BJ (cell line): Measurements from ENCODE around the gene COL4A4. TPM values are rescaled to one million over a fixed set of nuclear protein-coding genes. Genes with fewer than 3 reads are reported as not detected.
A peak's percentile ranks its signal among the peaks of the same experiment; 100 is the strongest.

Source experiments
- CTCF ChIA-PET: fragments of 350-600 bp; formaldehyde crosslinking; extraction: SDS; loops from one replicate; lab custom pipeline; 2021; ENCODE audit warnings: antibody characterized with exemption, inconsistent platforms; lab: Yijun Ruan, JAX
- POLR2A ChIA-PET: fragments of 300-600 bp; sonication (Branson Sonifier 250); formaldehyde crosslinking; extraction: SDS; loops from one replicate; lab custom pipeline; 2021; ENCODE audit warnings: antibody characterized with exemption; lab: Charles Lee
- DNase-seq: peaks from one replicate; pipeline ENCODE4 v3.0.0-alpha.2; 2011; ENCODE audit warnings: low read depth
- H3K27me3 ChIP-seq: 2 replicates; pipeline ENCODE4 v1.6.0; 2011; ENCODE audit warnings: low read length; ENCODE audit not compliant: control insufficient read depth, insufficient read depth
- H3K36me3 ChIP-seq: 2 replicates; pipeline ENCODE4 v1.5.1; 2011; ENCODE audit warnings: low read length; ENCODE audit not compliant: control insufficient read depth, insufficient read depth
- H3K4me3 ChIP-seq: 2 replicates; pipeline ENCODE4 v1.5.1; 2011; ENCODE audit warnings: low read depth, mild to moderate bottlenecking, control low read depth, low read length
- polyA plus RNA-seq: library from polyadenylated mRNA; depleted of rRNA; stranded (reverse); fragments of >200 nt; gene quantifications from 2 replicates; pipeline ENCODE4 v1.2.3, GENCODE V29; 2011
- TF ChIP-seq, protein P1 (sequence below): IDR thresholded peaks from 2 replicates; pipeline ENCODE4 v1.5.1; 2011; ENCODE audit warnings: low read depth, mild to moderate bottlenecking, control low read depth, inconsistent platforms, low read length, moderate library complexity; ENCODE audit not compliant: insufficient read depth

The COL4A4 gene
- polyA plus RNA-seq, 1 experiment = 0.36 TPM

DNA sequence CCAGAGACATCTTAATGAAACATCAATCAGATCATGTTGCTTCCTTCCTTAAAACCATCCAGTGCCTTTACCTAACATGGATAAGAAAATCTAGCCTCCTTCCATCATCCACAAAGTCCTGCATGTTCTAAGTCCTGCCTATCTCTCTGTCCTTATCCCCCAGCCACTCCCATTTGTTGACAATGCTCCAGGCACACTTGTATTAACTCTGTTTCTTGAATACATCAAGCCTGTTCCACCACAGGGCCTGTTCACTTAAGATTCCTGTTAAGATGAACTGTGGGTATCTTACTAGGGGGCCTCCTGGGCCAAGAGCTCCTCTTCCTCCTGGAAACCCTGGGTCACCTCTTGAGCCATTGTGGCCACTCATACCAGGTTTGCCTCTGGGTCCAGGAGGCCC lies 45.7 kb downstream of the COL4A4 start:
- ChIA-PET CTCF (interaction anchor here (0.8 kb wide), 1 partner anchor 305 kb away, joined by 3 read pairs; no protein-coding TSS in a partner anchor), POLR2A (no interaction called here)
- Histone ChIP-seq H3K4me3 (no peak overlapping the region), H3K36me3 (no peaks in the 10 kb centered on the region), H3K27me3 (no peaks in the 10 kb centered on the region)
- TF ChIP-seq, protein P1, sequence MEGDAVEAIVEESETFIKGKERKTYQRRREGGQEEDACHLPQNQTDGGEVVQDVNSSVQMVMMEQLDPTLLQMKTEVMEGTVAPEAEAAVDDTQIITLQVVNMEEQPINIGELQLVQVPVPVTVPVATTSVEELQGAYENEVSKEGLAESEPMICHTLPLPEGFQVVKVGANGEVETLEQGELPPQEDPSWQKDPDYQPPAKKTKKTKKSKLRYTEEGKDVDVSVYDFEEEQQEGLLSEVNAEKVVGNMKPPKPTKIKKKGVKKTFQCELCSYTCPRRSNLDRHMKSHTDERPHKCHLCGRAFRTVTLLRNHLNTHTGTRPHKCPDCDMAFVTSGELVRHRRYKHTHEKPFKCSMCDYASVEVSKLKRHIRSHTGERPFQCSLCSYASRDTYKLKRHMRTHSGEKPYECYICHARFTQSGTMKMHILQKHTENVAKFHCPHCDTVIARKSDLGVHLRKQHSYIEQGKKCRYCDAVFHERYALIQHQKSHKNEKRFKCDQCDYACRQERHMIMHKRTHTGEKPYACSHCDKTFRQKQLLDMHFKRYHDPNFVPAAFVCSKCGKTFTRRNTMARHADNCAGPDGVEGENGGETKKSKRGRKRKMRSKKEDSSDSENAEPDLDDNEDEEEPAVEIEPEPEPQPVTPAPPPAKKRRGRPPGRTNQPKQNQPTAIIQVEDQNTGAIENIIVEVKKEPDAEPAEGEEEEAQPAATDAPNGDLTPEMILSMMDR = no peak
- no peak for DNase-seq

DNA sequence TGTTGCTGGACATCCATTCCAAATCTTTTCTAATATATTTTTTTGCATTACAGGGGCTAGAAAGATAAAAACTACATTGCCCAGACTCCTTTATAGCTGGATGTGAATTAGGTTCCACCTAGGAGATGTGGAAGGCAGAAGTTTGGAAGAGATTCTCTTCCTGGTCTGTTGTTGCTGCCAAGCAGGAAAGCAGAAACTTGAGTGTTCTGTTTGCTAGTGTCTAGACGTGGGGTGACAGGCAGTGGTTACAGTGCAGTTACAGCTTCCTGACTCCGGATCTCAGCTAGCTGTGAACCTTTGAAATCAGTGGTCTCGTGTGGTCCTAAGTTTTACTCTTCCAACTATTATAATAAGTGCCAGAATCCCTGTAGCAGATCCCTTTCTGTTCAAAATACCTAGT lies 46.2 kb downstream of the COL4A4 start:
- Histone ChIP-seq H3K4me3 (no peak overlapping the region), H3K27me3 (no peaks in the 10 kb centered on the region), H3K36me3 (no peaks in the 10 kb centered on the region)
- ChIA-PET CTCF (interaction anchor here (0.8 kb wide), 2 partner anchors 121 to 304 kb away, joined by 3 to 4 read pairs; no protein-coding TSS in a partner anchor), POLR2A (no interaction called here)
- TF ChIP-seq, protein P1 = no peak
- DNase-seq = no peak

DNA sequence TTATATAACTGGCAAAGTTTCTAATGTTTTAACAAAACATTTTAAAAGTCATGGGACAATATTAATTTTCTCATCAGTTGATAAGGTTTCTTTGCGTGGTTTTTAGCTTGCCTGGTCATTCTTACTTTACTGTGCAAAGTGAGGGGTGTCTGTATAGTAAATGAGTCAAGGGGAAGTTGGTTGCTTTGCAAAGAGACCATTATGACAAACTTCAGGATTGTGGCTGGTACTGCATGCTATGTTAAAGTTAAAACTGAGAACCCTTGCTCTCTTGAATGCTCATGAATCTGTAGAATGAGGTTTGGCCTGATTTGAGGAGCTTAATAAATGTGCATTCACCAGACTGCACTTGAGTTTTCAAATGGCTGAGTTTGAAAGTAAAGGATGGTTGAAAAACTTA lies 47.0 kb downstream of the COL4A4 start:
- H3K27me3 ChIP-seq = no peaks in the 10 kb centered on the region
- TF ChIP-seq, protein P1 = no peak
- POLR2A ChIA-PET = no interaction called here
- H3K36me3 ChIP-seq = no peaks in the 10 kb centered on the region
- DNase-seq = no peak
- no peak overlapping the region for H3K4me3 ChIP-seq
- CTCF ChIA-PET = interaction anchor here (0.8 kb wide), 1 partner anchor 122 kb away, joined by 4 read pairs; no protein-coding TSS in a partner anchor

DNA sequence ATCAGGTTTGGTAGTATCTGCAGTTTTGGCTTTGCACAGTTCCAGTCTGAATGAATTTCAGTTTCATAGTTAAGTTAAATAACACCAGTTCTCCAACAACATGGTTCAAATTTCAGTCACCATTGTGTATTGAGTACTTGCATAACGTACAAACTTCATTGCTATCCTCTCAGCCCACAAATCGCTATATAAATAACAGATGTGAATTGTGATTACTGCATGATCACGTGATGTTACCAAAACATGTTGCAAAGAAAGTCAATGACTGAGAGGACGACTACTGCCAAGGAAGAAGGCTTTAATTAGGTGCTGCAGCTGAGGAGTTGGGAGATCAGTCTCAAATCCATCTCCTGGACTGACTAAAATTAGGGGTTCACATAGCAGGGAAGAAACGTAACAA lies 48.2 kb downstream of the COL4A4 start:
- no peaks in the 10 kb centered on the region for H3K27me3 ChIP-seq
- ChIA-PET POLR2A (no interaction called here), CTCF (no interaction called here)
- TF ChIP-seq, protein P1 = no peak
- no peaks in the 10 kb centered on the region for H3K36me3 ChIP-seq
- no peak overlapping the region for H3K4me3 ChIP-seq
- DNase-seq = peak; percentile 44

DNA sequence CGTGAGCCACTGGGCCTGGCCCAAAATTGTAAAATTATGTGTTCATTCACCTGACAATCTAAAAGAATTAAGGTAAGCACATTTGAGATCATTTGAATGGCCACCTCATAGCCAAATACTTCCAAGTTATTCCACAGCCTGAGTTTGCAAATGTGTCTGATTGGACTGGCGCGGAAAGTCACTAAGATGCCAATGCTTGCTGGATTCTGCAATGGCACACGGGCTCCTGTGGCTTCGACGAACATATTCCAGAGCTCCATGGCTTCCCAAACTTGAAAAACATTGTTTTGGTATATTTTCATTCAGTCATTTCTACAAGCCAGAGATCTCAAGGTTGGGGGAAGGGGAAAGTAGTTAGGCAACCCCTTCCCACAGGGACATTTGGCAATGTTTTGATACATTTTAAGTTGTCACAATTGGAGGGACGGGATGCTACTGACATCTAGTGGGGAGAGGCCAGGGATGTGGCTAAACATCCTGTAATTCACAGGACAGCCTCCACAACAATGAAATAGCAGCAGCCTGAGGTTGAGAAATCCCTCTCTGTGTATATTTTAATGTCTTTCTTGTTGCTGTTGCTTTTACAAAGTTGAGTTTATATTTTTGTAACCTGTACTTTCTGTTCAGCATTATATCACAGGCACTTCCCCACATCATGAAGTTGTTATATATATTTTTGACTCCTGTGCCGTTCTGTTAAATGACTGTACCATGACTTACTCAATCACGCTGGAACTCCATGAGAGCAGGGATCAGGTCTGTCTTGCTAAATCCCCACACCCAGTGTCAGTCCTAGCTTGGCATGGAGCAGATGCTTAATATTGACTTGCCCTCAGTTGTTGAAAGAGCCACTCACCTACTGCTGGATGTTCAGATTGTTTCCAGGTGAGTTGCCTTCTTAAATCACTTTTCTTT lies 56.9 kb downstream of the COL4A4 start:
- POLR2A ChIA-PET = no interaction called here
- CTCF ChIA-PET = interaction anchor here (0.6 to 2.3 kb wide), 17 partner anchors 10 to 1441 kb away, joined by 3 to 12 read pairs (median 4); no protein-coding TSS in a partner anchor

More for the DNA sequence above, 56.9 kb downstream of the COL4A4 start:
- Histone ChIP-seq H3K27me3 (no peaks in the 10 kb centered on the region), H3K36me3 (no peaks in the 10 kb centered on the region), H3K4me3 (no peak overlapping the region)
- TF ChIP-seq, protein P1 = peak; percentile 85
- peak; percentile 11 for DNase-seq
